Colonic mucosa (tissue), 4 donors: Measurements from ENCODE around the gene TMEM217. TPM values are rescaled to one million over a fixed set of nuclear protein-coding genes. Genes with fewer than 3 reads are reported as not detected.

ENCODE experiments used
- DNase-seq: peaks from one replicate; pipeline ENCODE4 v3.0.0-alpha.2; 2020
- H3K27ac ChIP-seq: fragments of 200-600 bp; one replicate; pipeline ENCODE4 v1.8.0; 2021
- H3K27me3 ChIP-seq: fragments of 200-600 bp; one replicate; pipeline ENCODE4 v1.8.0; 2021
- H3K36me3 ChIP-seq: fragments of 200-600 bp; one replicate; pipeline ENCODE4 v1.8.0; 2021
- H3K4me1 ChIP-seq: fragments of 200-600 bp; one replicate; pipeline ENCODE4 v1.8.0; 2021; ENCODE audit warnings: mild to moderate bottlenecking
- H3K4me3 ChIP-seq: fragments of 200-600 bp; one replicate; pipeline ENCODE4 v1.8.0; 2021
- H3K9ac ChIP-seq, 2 donors: one replicate each; pipeline ENCODE4 v1.7.0; 2013; ENCODE audit warnings: control low read depth in 2 of 2, low read depth in 2 of 2, low read length in 2 of 2
- H3K9me3 ChIP-seq: fragments of 200-600 bp; one replicate; pipeline ENCODE4 v1.8.0; 2021
- CTCF ChIP-seq: fragments of 200-600 bp; IDR thresholded peaks from one replicate; pipeline ENCODE4 v1.8.0; 2022; ENCODE audit warnings: antibody characterized with exemption, mild to moderate bottlenecking
- intact Hi-C: fragments of 100-400 bp; cut with DNase I; formaldehyde crosslinking; loops from one replicate; pipeline ENCODE4 v1.14.1; 2022
- total RNA-seq, 2 donors: library from RNA; stranded (reverse); fragmentation: NEBNext Ultra II Directional in 1 of 2; extraction: Animal tissue kit (Norgen Biotek cat#: 25700) in 1 of 2; gene quantifications; one replicate each; pipeline ENCODE4 v1.2.1, GENCODE V29; 2021
- donor health status: healthy.
- donor health status: DM: no; HTN: no; CAD: no.
- donor health status: DM: no; HTN: no; CAD: no.

Gene TMEM217
- total RNA-seq, 2 donors from 2014 or later = 0.62 to 1.2 TPM

- no peak for TF ChIP-seq CTCF
- H3K36me3 ChIP-seq = no peaks in the 10 kb centered on the region
- H3K27ac ChIP-seq = no peak overlapping the region
Measured at GRCh38 chr6:37279366-37280134, 21.6 kb upstream of the TMEM217 start.

GRCh38 chr6:37277001-37277409 lies 19.1 kb upstream of the TMEM217 start:
- no peak for DNase-seq
- Histone ChIP-seq H3K4me3 (no peak overlapping the region), H3K27me3 (no peaks in the 10 kb centered on the region), H3K27ac (no peak overlapping the region), H3K9ac (no peak overlapping the region), H3K9me3 (no peaks in the 10 kb centered on the region), H3K4me1 (no peaks in the 10 kb centered on the region), H3K36me3 (no peaks in the 10 kb centered on the region)
- TF ChIP-seq CTCF = no peak
- intact Hi-C loops = no loop called here

More at GRCh38 chr6:37279366-37280134, 21.6 kb upstream of the TMEM217 start:
- no peak overlapping the region for H3K4me3 ChIP-seq
- H3K27me3 ChIP-seq = no peaks in the 10 kb centered on the region
- H3K9ac ChIP-seq = no peak overlapping the region
- intact Hi-C loops = no loop called here
- H3K4me1 ChIP-seq = no peaks in the 10 kb centered on the region
- DNase-seq = no peak
- no peaks in the 10 kb centered on the region for H3K9me3 ChIP-seq

DNA sequence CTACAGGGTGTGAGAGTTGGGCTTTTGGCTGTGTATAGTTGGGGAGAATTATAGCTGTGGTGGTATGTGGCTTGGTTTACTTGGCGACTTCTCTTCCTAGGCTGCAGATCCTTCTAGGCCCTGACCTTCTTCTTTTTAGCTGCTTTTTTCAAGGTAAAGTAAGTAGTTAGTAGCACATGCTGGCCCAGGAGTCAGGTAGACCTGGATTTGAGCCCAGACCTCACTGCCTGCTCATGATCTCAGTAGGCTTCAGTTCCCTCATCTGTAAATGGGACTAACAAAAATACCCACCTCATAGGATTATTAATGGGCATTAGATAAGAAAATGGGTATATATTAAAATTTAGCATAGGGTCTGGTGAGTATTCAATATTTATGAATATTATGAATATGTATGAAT lies 17.4 kb upstream of the TMEM217 start:
- no peak for TF ChIP-seq CTCF
- Histone ChIP-seq H3K27ac (no peak overlapping the region), H3K9me3 (no peaks in the 10 kb centered on the region), H3K9ac (no peak overlapping the region), H3K27me3 (no peaks in the 10 kb centered on the region), H3K36me3 (no peaks in the 10 kb centered on the region), H3K4me1 (no peaks in the 10 kb centered on the region), H3K4me3 (no peak overlapping the region)
- intact Hi-C loops = no loop called here
- DNase-seq = no peak

GRCh38 chr6:37273690-37274089 lies 15.7 kb upstream of the TMEM217 start:
- TF ChIP-seq CTCF = no peak
- Histone ChIP-seq H3K4me3 (no peak overlapping the region), H3K4me1 (no peaks in the 10 kb centered on the region), H3K36me3 (no peaks in the 10 kb centered on the region), H3K9ac (no peak overlapping the region), H3K27me3 (no peaks in the 10 kb centered on the region), H3K9me3 (no peaks in the 10 kb centered on the region), H3K27ac (no peak overlapping the region)
- no peak for DNase-seq
- intact Hi-C loops = no loop called here

DNA sequence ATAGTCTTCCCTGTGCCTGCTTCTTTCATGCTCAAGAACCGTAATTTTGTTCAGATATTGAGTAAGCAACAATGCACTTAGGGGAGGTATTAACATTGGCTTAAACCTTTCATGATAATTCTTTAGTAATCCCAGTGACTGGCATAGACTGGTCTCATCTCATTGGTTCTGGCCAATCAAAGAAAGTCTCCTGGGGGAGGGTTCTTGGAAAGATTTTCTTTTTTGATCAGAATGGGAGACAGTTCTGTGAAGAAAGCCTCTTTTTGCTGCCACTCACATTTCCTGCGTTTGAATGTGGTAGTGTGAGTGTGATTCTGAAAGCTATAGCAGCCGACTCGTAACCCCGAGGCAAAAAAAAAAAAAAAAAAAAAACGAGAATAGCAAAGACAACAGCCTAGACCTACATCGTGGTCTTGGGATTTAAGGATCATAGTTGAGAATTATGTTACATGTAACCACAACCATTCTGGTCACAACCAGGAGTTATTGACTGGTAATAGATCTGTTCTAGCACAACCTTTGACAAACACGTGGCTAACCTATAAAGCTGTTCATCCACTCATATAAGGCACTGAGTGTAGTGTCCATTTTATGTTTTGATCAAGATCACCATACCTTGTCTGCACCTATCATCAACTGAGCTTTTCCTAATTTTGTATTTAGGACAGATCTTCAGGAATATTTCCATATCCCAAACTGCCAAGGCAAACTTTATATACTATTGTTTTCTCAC lies 15.1 kb upstream of the TMEM217 start:
- intact Hi-C loops = no loop called here
- Histone ChIP-seq H3K27me3 (no peaks in the 10 kb centered on the region), H3K36me3 (no peaks in the 10 kb centered on the region), H3K9me3 (no peaks in the 10 kb centered on the region), H3K9ac (no peak overlapping the region), H3K4me1 (no peaks in the 10 kb centered on the region), H3K4me3 (no peak overlapping the region), H3K27ac (no peak overlapping the region)
- no peak for DNase-seq
- no peak for TF ChIP-seq CTCF
